Bronchial epithelial cell (primary cell): Measurements from ENCODE around the gene ZC3H15. TPM values are rescaled to one million over a fixed set of nuclear protein-coding genes. Genes with fewer than 3 reads are reported as not detected.
"Not testable (repeated sequence)": the region's sequence is repeated elsewhere in the genome, so short reads cannot be mapped to it uniquely, and the experiment has no call there.

Experiments used
- DNase-seq: peaks from one replicate; pipeline ENCODE4 v3.0.0-alpha.2; 2010; ENCODE audit warnings: low read depth
- FAIRE-seq: peaks from 2 replicates; lab custom pipeline; 2011; peaks lifted over from hg19 to GRCh38; lab: Jason Lieb, UNC
- H3K27me3 ChIP-seq: 2 replicates; pipeline ENCODE4 v1.5.1; 2011; ENCODE audit warnings: low read length; ENCODE audit not compliant: control insufficient read depth, insufficient read depth
- H3K36me3 ChIP-seq: 2 replicates; pipeline ENCODE4 v1.5.1; 2011; ENCODE audit warnings: low read length; ENCODE audit not compliant: control insufficient read depth, insufficient read depth
- H3K4me3 ChIP-seq: 2 replicates; pipeline ENCODE4 v1.5.1; 2011; ENCODE audit warnings: mild to moderate bottlenecking, low read depth, low read length, control low read depth
- total RNA-seq: library from RNA; depleted of rRNA; stranded (reverse); fragments of >200 nt; gene quantifications from 2 replicates; pipeline ENCODE4 v1.2.1, GENCODE V29; 2014
- TF ChIP-seq, protein P1 (sequence below): IDR thresholded peaks from 2 replicates; pipeline ENCODE4 v1.5.1; 2011; ENCODE audit warnings: mild to moderate bottlenecking, moderate library complexity, low read length, control low read depth, inconsistent platforms; ENCODE audit not compliant: insufficient read depth, severe bottlenecking

ZC3H15 gene
- 120 and 128 TPM in 2 replicates for total RNA-seq

DNA sequence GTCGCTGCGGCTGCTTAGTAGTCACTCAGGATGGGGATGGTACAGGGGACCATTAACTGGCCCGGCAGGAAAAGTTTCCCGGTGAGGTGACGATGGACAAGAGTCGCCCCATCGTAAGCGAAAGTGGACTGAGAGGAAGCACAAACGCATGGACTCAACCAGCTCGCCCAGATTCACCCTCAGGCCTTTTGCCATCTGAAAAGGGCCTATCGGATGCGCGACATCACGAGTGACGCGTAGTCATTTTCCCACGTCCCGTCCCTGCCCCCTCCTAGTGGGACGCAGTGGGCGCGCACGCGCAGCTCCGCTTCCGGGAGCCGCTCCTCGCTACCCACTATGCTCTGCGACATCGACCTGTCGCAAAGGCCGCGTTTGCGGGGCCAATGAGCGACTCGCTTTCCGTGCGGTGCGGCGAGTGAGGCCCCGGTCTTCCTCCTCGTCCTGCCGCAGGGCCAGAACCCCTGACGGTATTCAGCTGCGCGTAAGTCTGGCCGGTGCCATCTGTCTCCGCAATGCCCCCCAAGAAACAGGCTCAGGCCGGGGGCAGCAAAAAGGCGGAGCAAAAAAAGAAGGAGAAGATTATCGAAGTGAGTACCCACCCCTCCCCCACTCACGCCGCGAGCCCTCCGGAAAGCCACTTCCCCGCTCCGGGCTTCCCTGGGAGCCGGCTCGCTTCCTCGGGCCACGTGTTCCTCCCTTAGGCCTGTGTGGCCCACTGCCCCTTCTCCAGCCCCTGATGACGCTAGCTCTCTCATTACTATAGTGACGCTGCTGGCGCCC is at the start of gene ZC3H15:
Gene ZC3H15, plus strand, starts transcription at position 390 of the 780 bp plus-strand sequence. Its CDS starts 123 bp downstream, at position 513.
- DNase-seq (peak; percentile 90), FAIRE-seq (peak; percentile 98)
- TF ChIP-seq, protein P1, sequence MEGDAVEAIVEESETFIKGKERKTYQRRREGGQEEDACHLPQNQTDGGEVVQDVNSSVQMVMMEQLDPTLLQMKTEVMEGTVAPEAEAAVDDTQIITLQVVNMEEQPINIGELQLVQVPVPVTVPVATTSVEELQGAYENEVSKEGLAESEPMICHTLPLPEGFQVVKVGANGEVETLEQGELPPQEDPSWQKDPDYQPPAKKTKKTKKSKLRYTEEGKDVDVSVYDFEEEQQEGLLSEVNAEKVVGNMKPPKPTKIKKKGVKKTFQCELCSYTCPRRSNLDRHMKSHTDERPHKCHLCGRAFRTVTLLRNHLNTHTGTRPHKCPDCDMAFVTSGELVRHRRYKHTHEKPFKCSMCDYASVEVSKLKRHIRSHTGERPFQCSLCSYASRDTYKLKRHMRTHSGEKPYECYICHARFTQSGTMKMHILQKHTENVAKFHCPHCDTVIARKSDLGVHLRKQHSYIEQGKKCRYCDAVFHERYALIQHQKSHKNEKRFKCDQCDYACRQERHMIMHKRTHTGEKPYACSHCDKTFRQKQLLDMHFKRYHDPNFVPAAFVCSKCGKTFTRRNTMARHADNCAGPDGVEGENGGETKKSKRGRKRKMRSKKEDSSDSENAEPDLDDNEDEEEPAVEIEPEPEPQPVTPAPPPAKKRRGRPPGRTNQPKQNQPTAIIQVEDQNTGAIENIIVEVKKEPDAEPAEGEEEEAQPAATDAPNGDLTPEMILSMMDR: no peak
- no peaks in the 10 kb centered on the region for H3K27me3 ChIP-seq
- H3K4me3 ChIP-seq: peak within 1 kb of the TSS; percentile 92
- no peaks in the 10 kb centered on the region for H3K36me3 ChIP-seq

DNA sequence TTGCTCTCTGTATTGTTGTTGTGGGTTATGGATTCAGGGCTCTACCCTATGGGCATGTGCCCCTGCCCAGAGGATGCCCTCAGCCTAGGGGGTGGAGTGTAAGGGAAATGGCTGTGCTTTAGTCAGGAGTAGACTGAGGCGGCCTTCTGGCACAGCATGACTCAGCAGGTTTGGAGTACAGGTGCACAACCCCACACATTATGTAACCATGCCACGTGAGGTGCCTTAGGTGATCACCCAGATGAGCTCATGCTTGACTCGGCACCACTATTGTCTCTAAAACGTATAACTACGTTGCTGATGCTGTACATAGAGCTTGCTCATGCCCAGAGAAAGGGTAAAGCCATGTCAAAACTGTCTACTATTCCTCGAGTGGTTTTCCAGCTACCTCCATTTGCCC is 48.3 kb upstream of the ZC3H15 start:
- H3K36me3 ChIP-seq: no peaks in the 10 kb centered on the region
- FAIRE-seq (no peak), DNase-seq (peak; percentile 8)
- H3K4me3 ChIP-seq: no peak overlapping the region
- no peaks in the 10 kb centered on the region for H3K27me3 ChIP-seq
- TF ChIP-seq, protein P1: no peak

DNA sequence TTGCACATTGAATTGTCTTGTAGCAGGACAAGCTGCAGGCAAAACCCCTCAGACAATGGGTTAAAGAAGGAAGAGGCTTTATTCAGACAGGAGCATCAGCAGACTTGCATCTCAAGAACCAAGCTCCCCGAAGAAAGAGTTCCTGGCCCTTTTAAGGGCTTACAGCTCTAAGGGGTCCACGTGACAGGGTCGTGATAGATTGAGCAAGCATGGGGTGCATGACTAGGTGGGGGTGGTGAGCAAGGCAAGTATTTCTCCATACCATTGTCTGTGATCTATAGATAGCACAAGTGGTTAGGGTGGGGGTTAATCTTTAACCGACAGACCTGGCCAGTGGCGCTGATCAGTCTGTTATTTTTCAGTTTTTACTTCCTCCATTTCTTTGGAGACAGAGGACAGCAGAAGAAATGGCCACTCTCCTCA is 46.4 kb upstream of the ZC3H15 start:
- not testable (repeated sequence) for H3K36me3 ChIP-seq, FAIRE-seq, H3K27me3 ChIP-seq, H3K4me3 ChIP-seq, DNase-seq

DNA sequence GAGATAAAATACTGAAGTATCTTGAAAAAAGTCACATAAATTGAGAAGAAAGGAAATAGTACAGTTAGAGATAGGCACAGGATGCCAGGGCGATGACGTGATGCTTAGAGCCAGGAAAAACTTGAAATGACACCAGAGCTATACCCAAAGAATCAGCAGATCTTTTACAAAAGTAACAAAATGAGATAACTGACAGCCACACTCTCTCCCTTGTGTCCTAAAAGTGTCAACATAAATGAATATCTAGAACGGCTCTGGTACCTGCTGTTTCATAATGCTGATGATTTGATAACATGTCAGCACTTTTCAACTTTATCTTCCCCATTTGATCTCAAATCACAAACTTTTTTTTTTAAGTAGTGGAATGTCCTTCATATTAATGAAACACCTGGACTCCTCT is 45.6 kb upstream of the ZC3H15 start:
- Histone ChIP-seq H3K4me3 (no peak overlapping the region), H3K36me3 (no peaks in the 10 kb centered on the region), H3K27me3 (no peaks in the 10 kb centered on the region)
- TF ChIP-seq, protein P1: no peak
- no peak for FAIRE-seq
- no peak for DNase-seq

GRCh38 chr2:186442885-186443284 is 43.2 kb upstream of the ZC3H15 start:
- Histone ChIP-seq H3K36me3 (no peaks in the 10 kb centered on the region), H3K27me3 (no peaks in the 10 kb centered on the region), H3K4me3 (no peak overlapping the region)
- DNase-seq (no peak), FAIRE-seq (no peak)
- TF ChIP-seq, protein P1: no peak

DNA sequence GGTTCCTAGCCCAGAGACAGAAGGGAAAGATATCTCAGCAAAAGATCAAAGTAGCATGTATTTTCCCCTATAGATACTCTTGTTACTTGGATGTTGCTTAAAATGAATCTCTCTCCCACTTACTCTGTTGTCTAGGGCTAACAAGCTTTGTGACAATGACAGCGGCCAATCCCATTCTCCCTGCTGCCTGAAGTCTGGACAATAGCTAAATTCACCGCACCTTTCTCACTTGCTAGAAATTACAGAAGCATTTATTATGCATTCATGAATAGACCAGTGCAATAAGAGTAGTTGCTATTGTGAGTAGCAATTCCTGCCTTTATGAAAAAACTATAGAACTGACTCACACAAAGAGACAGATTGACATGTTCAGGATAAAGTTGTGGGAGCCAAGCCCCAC is 42.2 kb upstream of the ZC3H15 start:
- TF ChIP-seq, protein P1: no peak
- Histone ChIP-seq H3K27me3 (no peaks in the 10 kb centered on the region), H3K36me3 (no peaks in the 10 kb centered on the region), H3K4me3 (no peak overlapping the region)
- DNase-seq (no peak), FAIRE-seq (no peak)
